GM19455 (cell line): ENCODE measurements around the gene HDAC1.
"Not testable (repeated sequence)": the region's sequence is repeated elsewhere in the genome, so short reads cannot be mapped to it uniquely, and the experiment has no call there.

ENCODE experiments used
- ATAC-seq: cut with Tn5 transposase; IDR thresholded peaks from one replicate; pipeline ENCODE4 v1.9.1; 2021; ENCODE audit not compliant: unreplicated experiment

HDAC1 gene

GRCh38 chr1:32273391-32274208 is 18.3 kb upstream of the HDAC1 start:
- no peak for ATAC-seq

- ATAC-seq, result no peak
Measured at GRCh38 chr1:32274646-32275340, 17.1 kb upstream of the HDAC1 start.

GRCh38 chr1:32275424-32275823 is 16.5 kb upstream of the HDAC1 start:
- ATAC-seq, result no peak

GRCh38 chr1:32276032-32276782 is 15.7 kb upstream of the HDAC1 start:
- ATAC-seq, result no peak

- ATAC-seq, result not testable (repeated sequence)
Measured at GRCh38 chr1:32284777-32285176, 7.1 kb upstream of the HDAC1 start.

- no peak for ATAC-seq
Measured at GRCh38 chr1:32285658-32286057, 6.2 kb upstream of the HDAC1 start.

- ATAC-seq, result no peak
Measured at GRCh38 chr1:32286763-32287162, 5.1 kb upstream of the HDAC1 start.

- no peak for ATAC-seq
Measured at GRCh38 chr1:32289256-32289655, 2.6 kb upstream of the HDAC1 start.

- ATAC-seq, result no peak
Measured at GRCh38 chr1:32291145-32291707, 657 bp upstream of the HDAC1 start.

- not testable (repeated sequence) for ATAC-seq
Measured at GRCh38 chr1:32298211-32298610, 6.3 kb downstream of the HDAC1 start.

GRCh38 chr1:32299327-32299726 is 7.4 kb downstream of the HDAC1 start:
- no peak for ATAC-seq

- ATAC-seq, result no peak
Measured at GRCh38 chr1:32303358-32303757, 11.5 kb downstream of the HDAC1 start.

- ATAC-seq, result no peak
Measured at GRCh38 chr1:32303997-32304622, 12.2 kb downstream of the HDAC1 start.

- no peak for ATAC-seq
Measured at GRCh38 chr1:32305310-32305709, 13.4 kb downstream of the HDAC1 start.

- ATAC-seq, result no peak
Measured at GRCh38 chr1:32307324-32307723, 15.4 kb downstream of the HDAC1 start.

- no peak for ATAC-seq
Measured at GRCh38 chr1:32309960-32310359, 18.1 kb downstream of the HDAC1 start.

- no peak for ATAC-seq
Measured at GRCh38 chr1:32311709-32312393, 20.0 kb downstream of the HDAC1 start.

GRCh38 chr1:32316903-32317277 is 25.0 kb downstream of the HDAC1 start:
- ATAC-seq, result peak; percentile 14

GRCh38 chr1:32318127-32318869 is 26.4 kb downstream of the HDAC1 start:
- ATAC-seq, result no peak
